ENCODE data around the gene TSPO. TPM values are rescaled to one million over a fixed set of nuclear protein-coding genes. Genes with fewer than 3 reads are reported as not detected.
A peak's percentile ranks its signal among the peaks of the same experiment; 100 is the strongest.

The TSPO gene
- total and polyA plus RNA-seq, 2 of the 13 experiments (the other 11 are each of a cell fraction or from before 2014, with no cell fraction given), result 0.46 to 1.4 TPM

- TF ChIP-seq HMGXB3 (CRISPR knock-in tag; IDR thresholded peaks at IDR 0.05; ENCODE audit: borderline replicate concordance), result no peak; the same call in 1 of the 2 replicates
- TF ChIP-seq ZC3H4 (CRISPR knock-in tag; IDR thresholded peaks at IDR 0.05; ENCODE audit: borderline replicate concordance), result no peak
- peak; percentile 38; the same call in 1 of the 2 replicates for TF ChIP-seq HINFP (CRISPR knock-in tag; IDR thresholded peaks at IDR 0.05; ENCODE audit: low read depth)
- no peak for TF ChIP-seq ZFYVE20 (CRISPR knock-in tag; IDR thresholded peaks at IDR 0.05; ENCODE audit: borderline replicate concordance, low read depth)
- no peak for TF ChIP-seq ZBTB46 (CRISPR knock-in tag; IDR thresholded peaks at IDR 0.05; ENCODE audit: borderline replicate concordance)
- no peak for TF ChIP-seq MBD4 (IDR thresholded peaks at IDR 0.05; ENCODE audit: borderline replicate concordance, low read length)
- peak; percentile 57; the same call in 1 of the 2 replicates for TF ChIP-seq ZNF451 (CRISPR knock-in tag; IDR thresholded peaks at IDR 0.05)
- TF ChIP-seq ZNF232 (CRISPR knock-in tag; IDR thresholded peaks at IDR 0.05; ENCODE audit: borderline replicate concordance), result no peak
- TF ChIP-seq IRF9 (CRISPR knock-in tag; IDR thresholded peaks at IDR 0.05; ENCODE audit: borderline replicate concordance), result no peak
- no peak; the same call in 1 of the 2 replicates for TF ChIP-seq ZNF646 (CRISPR knock-in tag; IDR thresholded peaks at IDR 0.05)
These were observed 8.3 kb upstream of the TSPO start, which contains the start of gene MCAT (continued) for GRCh38 chr22:43142880-43143562.

Data from HepG2 (cell line).